ENCODE results near the gene COPA.

The COPA gene

DNA sequence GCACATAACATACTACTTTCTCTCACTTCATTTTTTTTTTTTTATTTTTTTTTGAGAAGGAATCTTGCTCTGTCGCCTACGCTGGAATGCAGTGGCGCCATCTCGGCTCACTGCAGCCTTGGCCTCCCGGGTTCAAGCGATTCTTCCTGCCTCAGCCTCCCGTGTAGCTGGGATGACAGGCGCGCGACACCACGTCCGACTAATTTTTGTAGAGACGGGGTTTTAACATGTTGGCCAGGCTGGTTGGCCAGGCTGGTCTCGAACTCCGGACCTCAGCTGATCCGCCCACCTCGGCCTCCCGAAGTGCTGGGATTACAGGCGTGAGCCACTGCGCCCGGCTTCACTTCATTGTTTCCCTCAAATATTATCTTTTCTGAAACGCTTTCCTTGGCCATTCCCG, 57.5 kb downstream of the COPA start:
- Histone ChIP-seq H3K36me3 (ENCODE audit: control insufficient read depth in 1 of 2, insufficient read depth in 2 of 2, low read length in 2 of 2) (peaks cover 36 to 40% of the 10 kb centered on the region in 2 donors), H3K4me3 (ENCODE audit: low read depth in 1 of 2, low read length in 2 of 2) (peak overlapping the region; percentile 65 to 79), H3K27ac (ENCODE audit: low read length) (no peak overlapping the region)

DNA sequence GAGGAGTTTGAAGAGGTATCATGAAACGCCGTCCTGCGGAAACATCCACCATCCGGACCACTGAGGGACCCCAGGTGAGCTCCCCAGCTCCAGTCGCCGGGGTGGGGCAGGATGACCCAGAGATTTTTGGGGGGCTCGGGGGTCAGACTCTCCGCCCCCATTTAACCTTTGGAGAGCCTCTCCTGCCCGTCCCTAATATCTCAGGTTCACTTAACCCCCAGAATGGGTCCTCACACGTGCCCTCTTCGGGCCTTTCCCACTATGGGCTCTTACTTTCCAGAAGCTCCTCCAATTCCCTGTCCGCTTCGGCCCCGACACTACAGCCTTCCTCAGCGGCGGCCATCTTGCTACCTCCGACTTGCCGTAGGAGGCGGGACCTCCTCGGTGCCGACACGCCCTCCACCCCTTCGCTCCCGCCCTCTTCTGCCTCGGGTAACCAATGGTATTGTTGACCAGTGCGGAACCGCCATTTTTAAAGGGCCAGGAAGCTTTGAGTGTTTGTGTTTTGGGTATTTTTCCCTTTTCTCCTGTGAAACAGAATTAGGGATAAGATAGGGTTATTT, 58.2 kb downstream of the COPA start, which contains the start of gene PEX19:
Gene PEX19 (minus strand): TSS at position 352 of the 563 bp plus-strand sequence. CDS start 9 bp downstream, at position 343.
- peaks cover 6 to 21% of the 10 kb centered on the region in 2 donors for H3K4me1 ChIP-seq (ENCODE audit: control insufficient read depth in 1 of 2, insufficient read depth in 2 of 2, low read length in 2 of 2)
- peak within 1 kb of the TSS; percentile 89 for H3K27ac ChIP-seq (ENCODE audit: low read length)
- H3K4me3 ChIP-seq (ENCODE audit: low read depth in 1 of 2, low read length in 2 of 2): peak within 1 kb of the TSS; percentile 65 to 79
- H3K27me3 ChIP-seq (ENCODE audit: low read depth, low read length): no peaks in the 10 kb centered on the region
- H3K9me3 ChIP-seq (ENCODE audit: control insufficient read depth in 1 of 2, low read length in 2 of 2): no peaks in the 10 kb centered on the region
- H3K36me3 ChIP-seq (ENCODE audit: control insufficient read depth in 1 of 2, insufficient read depth in 2 of 2, low read length in 2 of 2): peaks cover 36 to 40% of the 10 kb centered on the region in 2 donors

More for the DNA sequence above, 57.5 kb downstream of the COPA start:
- Histone ChIP-seq H3K4me1 (ENCODE audit: control insufficient read depth in 1 of 2, insufficient read depth in 2 of 2, low read length in 2 of 2) (peaks cover 6 to 21% of the 10 kb centered on the region in 2 donors), H3K9me3 (ENCODE audit: control insufficient read depth in 1 of 2, low read length in 2 of 2) (no peaks in the 10 kb centered on the region), H3K27me3 (ENCODE audit: low read depth, low read length) (no peaks in the 10 kb centered on the region)

DNA sequence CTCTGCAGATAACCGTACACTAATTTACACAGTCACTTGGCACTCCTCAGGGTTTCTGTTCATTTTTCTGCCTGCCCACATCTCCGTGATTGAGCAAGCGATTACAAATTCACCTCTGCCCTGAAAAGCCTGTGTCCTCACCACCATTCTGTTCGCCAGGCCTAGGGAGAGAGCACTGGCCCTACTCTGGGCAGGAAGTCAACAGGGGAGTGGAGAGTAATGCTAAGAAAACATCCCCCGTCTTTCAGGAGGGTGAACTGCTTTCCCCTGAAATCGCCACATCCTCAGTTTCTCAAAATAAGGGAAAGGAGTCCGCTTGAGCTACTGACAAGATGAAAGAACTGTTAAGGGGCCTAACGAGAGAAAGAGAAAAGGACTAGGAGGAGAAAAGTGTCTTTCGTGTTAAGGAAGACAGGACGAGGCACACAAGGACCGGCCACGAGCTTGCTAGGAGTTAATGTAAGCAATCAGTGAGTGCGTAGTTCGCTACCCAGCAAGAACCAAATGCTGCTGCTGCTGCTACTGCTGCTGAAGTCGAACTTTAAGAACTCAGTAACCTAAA, 58.7 kb downstream of the COPA start:
- Histone ChIP-seq H3K4me1 (ENCODE audit: control insufficient read depth in 1 of 2, insufficient read depth in 2 of 2, low read length in 2 of 2) (peaks cover 6 to 21% of the 10 kb centered on the region in 2 donors), H3K36me3 (ENCODE audit: control insufficient read depth in 1 of 2, insufficient read depth in 2 of 2, low read length in 2 of 2) (peaks cover 39 to 40% of the 10 kb centered on the region in 2 donors), H3K9me3 (ENCODE audit: control insufficient read depth in 1 of 2, low read length in 2 of 2) (no peaks in the 10 kb centered on the region)

DNA sequence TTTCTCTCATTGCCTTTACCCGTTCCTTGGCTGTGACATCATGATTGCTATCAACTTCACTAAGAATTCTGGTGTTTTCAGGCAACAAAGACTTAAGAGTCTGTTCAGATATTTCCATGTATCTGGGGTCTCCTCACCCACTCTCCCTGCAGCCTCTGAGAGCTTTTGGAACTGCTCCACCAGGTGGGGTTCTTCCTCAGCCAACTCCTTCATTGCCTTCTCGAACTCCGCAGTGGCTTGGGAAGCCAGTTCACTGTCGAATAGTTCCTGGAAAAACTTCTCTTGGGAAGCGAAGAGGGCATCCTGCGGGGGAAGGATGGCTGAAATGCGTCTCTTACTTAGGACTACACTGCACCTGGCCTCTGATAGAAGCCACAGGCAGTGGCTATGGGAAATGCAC, 60.2 kb downstream of the COPA start:
- H3K4me1 ChIP-seq (ENCODE audit: control insufficient read depth in 1 of 2, insufficient read depth in 2 of 2, low read length in 2 of 2): peaks cover 6 to 21% of the 10 kb centered on the region in 2 donors
- H3K9me3 ChIP-seq (ENCODE audit: control insufficient read depth in 1 of 2, low read length in 2 of 2): no peaks in the 10 kb centered on the region
- no peak overlapping the region for H3K4me3 ChIP-seq (ENCODE audit: low read depth in 1 of 2, low read length in 2 of 2)
- peaks cover 44 to 48% of the 10 kb centered on the region in 2 donors for H3K36me3 ChIP-seq (ENCODE audit: control insufficient read depth in 1 of 2, insufficient read depth in 2 of 2, low read length in 2 of 2)
- H3K27me3 ChIP-seq (ENCODE audit: low read depth, low read length): no peaks in the 10 kb centered on the region
- no peak overlapping the region for H3K27ac ChIP-seq (ENCODE audit: low read length)

More for the DNA sequence above, 58.7 kb downstream of the COPA start:
- Histone ChIP-seq H3K27me3 (ENCODE audit: low read depth, low read length) (no peaks in the 10 kb centered on the region), H3K4me3 (ENCODE audit: low read depth in 1 of 2, low read length in 2 of 2) (peak overlapping the region; percentile 65 to 79), H3K27ac (ENCODE audit: low read length) (peak overlapping the region; percentile 89)

DNA sequence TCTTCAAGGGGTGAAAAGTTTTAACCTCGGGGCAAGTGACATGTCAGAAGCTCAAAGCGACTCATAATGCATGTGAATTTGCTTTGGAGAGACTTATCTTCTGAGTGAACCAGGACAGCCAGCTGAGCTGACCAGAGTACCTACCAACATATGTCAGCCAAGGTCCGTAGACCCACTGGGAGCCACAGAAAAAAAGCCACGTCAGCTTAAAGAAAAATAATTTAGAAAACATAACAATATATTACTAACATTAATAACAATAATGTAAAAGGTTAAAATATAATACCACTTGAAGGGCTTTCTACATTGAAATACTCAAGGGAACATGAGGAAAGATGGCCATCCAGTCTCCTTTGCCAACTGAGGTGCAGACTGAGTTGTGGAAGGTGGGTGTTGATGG, 65.1 kb downstream of the COPA start:
- no peak overlapping the region for H3K27ac ChIP-seq (ENCODE audit: low read length)
- H3K4me1 ChIP-seq (ENCODE audit: control insufficient read depth in 1 of 2, insufficient read depth in 2 of 2, low read length in 2 of 2): peaks cover 0 to 2% of the 10 kb centered on the region in 2 donors
- no peaks in the 10 kb centered on the region for H3K9me3 ChIP-seq (ENCODE audit: control insufficient read depth in 1 of 2, low read length in 2 of 2)
- H3K27me3 ChIP-seq (ENCODE audit: low read depth, low read length): no peaks in the 10 kb centered on the region
- peaks cover 49 to 63% of the 10 kb centered on the region in 2 donors for H3K36me3 ChIP-seq (ENCODE audit: control insufficient read depth in 1 of 2, insufficient read depth in 2 of 2, low read length in 2 of 2)
- H3K4me3 ChIP-seq (ENCODE audit: low read depth in 1 of 2, low read length in 2 of 2): no peak overlapping the region

DNA sequence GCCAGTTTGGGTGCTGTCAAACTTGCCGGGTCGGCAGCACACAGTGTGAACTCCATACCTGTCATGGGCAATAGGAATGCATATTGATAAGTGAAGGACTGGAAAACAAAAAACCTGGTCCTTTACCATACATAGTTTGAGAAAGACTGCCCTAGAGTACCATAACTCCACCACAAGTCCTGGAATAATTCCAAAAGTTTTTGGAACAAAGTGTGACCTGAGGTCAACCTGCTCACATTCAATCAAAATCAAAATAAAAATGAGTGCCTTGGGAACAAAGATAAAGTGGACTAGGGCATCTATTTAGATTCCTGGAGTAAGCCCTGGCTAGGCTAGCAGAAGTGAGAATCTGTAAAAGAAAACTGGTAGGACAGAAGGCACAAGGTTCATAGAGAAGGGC, 65.7 kb downstream of the COPA start:
- H3K4me1 ChIP-seq (ENCODE audit: control insufficient read depth in 1 of 2, insufficient read depth in 2 of 2, low read length in 2 of 2): no peaks in the 10 kb centered on the region
- H3K9me3 ChIP-seq (ENCODE audit: control insufficient read depth in 1 of 2, low read length in 2 of 2): no peaks in the 10 kb centered on the region
- H3K4me3 ChIP-seq (ENCODE audit: low read depth in 1 of 2, low read length in 2 of 2): no peak overlapping the region
- H3K27me3 ChIP-seq (ENCODE audit: low read depth, low read length): no peaks in the 10 kb centered on the region
- H3K27ac ChIP-seq (ENCODE audit: low read length): no peak overlapping the region
- peaks cover 42 to 59% of the 10 kb centered on the region in 2 donors for H3K36me3 ChIP-seq (ENCODE audit: control insufficient read depth in 1 of 2, insufficient read depth in 2 of 2, low read length in 2 of 2)

DNA sequence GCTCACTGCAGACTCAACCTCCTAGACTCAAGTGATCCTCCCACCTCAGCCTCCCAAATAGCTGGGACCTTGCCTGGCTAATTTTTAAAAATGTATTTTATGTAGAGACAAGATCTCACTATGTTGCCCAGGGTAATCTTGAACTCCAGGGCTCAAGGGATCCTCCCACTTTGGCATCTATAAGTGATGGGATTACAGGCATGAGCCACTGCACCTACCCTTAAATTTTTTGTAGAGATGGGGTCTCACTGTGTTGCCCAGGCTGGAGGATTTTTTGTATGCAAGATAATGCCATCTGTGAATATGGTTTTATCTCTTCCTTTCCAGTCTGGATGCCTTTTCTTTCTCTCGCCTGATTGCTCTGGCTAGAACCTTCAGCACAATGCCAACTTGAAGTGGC, 72.0 kb downstream of the COPA start:
- Histone ChIP-seq H3K9me3 (ENCODE audit: control insufficient read depth in 1 of 2, low read length in 2 of 2) (no peaks in the 10 kb centered on the region), H3K27me3 (ENCODE audit: low read depth, low read length) (no peaks in the 10 kb centered on the region), H3K4me1 (ENCODE audit: control insufficient read depth in 1 of 2, insufficient read depth in 2 of 2, low read length in 2 of 2) (no peaks in the 10 kb centered on the region), H3K4me3 (ENCODE audit: low read depth in 1 of 2, low read length in 2 of 2) (no peak overlapping the region), H3K36me3 (ENCODE audit: control insufficient read depth in 1 of 2, insufficient read depth in 2 of 2, low read length in 2 of 2) (no peaks in the 10 kb centered on the region), H3K27ac (ENCODE audit: low read length) (no peak overlapping the region)

DNA sequence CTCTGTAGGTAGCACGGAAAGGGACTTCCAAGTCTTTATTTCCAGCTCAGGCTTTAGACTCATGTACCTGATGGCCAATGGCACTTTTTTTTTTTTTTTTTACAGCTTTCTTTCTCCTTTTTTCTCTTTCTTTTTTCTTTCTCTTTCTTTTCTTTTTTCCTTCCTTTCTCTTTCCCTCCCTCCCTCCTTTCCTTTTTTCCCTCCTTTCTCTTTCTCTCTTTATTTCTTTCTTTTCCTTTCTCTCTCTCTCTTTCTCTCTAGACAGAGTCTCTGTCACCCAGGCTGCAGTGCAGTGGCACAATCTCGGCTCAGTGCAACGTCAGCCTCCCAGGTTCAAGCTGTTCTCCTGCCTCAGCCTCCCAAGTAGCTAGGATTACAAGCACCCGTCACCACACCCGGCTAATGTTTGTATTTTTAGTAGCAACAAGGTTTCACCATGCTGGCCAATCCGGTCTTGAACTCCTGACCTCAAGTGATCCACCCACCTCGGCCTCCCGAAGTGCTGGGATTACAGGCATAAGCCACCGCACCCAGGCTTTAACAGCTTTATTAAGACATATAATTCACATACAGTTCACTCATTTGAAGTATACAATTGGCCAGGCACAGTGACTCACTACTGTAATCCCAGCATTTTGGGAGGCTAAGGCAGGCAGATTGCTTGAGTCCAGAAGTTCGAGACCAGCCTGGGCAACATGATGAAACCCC, 75.6 kb downstream of the COPA start:
- Histone ChIP-seq H3K4me1 (ENCODE audit: control insufficient read depth in 1 of 2, insufficient read depth in 2 of 2, low read length in 2 of 2) (peaks cover 0 to 4% of the 10 kb centered on the region in 2 donors), H3K27me3 (ENCODE audit: low read depth, low read length) (no peaks in the 10 kb centered on the region)

DNA sequence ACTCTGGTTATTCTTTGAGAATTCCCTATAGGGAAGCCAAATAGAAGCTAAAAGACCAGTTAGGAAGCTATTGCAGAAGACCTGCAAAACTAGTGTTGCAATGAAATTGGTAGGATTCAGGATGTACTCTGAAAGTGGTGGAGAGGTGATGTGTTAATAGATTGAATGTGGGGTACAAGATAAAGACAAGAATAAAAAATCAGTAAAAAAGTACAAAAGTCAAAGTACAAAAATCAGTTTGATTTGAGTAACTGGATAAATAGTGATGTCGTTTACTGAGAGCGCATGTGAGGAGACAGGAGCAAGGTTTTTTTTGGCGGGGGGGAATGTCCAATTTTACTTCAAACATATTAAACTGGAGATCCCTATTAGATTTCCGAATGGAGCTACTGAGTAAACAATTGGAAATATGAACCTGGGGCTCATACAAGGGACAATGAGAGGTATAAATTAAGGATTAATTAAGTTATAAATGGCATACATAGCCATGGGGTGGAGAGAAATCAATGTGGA, 78.2 kb downstream of the COPA start:
- Histone ChIP-seq H3K9me3 (ENCODE audit: control insufficient read depth in 1 of 2, low read length in 2 of 2) (no peaks in the 10 kb centered on the region), H3K4me1 (ENCODE audit: control insufficient read depth in 1 of 2, insufficient read depth in 2 of 2, low read length in 2 of 2) (peaks cover 14 to 17% of the 10 kb centered on the region in 2 donors), H3K27ac (ENCODE audit: low read length) (no peak overlapping the region), H3K27me3 (ENCODE audit: low read depth, low read length) (no peaks in the 10 kb centered on the region), H3K36me3 (ENCODE audit: control insufficient read depth in 1 of 2, insufficient read depth in 2 of 2, low read length in 2 of 2) (peaks cover 0 to 4% of the 10 kb centered on the region in 2 donors), H3K4me3 (ENCODE audit: low read depth in 1 of 2, low read length in 2 of 2) (no peak overlapping the region)

More for the DNA sequence above, 75.6 kb downstream of the COPA start:
- no peaks in the 10 kb centered on the region for H3K36me3 ChIP-seq (ENCODE audit: control insufficient read depth in 1 of 2, insufficient read depth in 2 of 2, low read length in 2 of 2)
- no peak overlapping the region for H3K4me3 ChIP-seq (ENCODE audit: low read depth in 1 of 2, low read length in 2 of 2)
- no peak overlapping the region for H3K27ac ChIP-seq (ENCODE audit: low read length)
- H3K9me3 ChIP-seq (ENCODE audit: control insufficient read depth in 1 of 2, low read length in 2 of 2): no peaks in the 10 kb centered on the region

DNA sequence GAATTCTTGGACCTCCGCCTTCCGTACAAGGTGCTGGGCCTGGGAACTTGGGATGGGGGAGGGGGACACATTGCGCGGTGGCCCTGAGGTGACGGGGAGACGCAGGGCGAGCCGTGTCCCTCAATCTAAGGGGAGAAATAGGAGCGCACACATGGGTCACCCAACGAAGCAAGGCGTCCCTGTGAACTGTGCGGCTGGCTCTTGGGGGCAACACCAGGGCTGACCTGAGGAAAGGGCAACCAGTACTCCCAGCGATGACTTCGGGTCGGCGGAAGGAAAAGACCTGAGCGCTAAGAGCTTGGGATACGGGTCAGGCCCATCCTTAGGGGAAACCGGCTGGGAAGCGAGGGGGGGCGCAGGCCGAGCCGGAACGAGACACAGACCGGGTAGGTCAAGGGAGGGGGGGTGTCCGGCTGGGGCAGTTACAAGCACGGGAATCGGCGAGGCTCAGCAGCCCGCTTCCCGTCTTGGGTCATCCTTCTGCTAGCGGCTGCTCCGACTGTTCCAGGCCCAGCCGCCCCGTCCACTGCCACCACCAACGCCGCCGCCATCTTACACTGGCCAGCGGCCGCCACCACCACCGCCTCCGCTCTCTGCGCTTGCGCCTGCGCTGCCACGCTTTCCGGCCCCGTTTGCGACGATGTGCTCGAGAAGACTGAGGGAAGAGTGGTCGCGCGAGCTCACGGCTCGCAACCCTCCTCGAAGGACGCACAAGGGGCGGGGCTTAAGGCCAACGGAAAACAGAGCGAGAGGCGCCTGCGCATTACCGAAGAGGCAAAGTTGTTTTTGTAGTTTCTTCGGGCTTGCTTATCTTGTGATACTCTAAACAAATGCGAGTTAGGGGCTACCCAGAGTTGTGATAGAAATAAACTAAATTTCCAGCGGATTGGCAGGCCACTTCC, 80.9 kb downstream of the COPA start, which contains the start of gene DCAF8:
Gene DCAF8 (minus strand): TSS at position 657 of the 902 bp plus-strand sequence. CDS start 18,541 bp downstream, outside the sequence.
- H3K9me3 ChIP-seq (ENCODE audit: control insufficient read depth in 1 of 2, low read length in 2 of 2): no peaks in the 10 kb centered on the region
- H3K27me3 ChIP-seq (ENCODE audit: low read depth, low read length): no peaks in the 10 kb centered on the region
- H3K4me1 ChIP-seq (ENCODE audit: control insufficient read depth in 1 of 2, insufficient read depth in 2 of 2, low read length in 2 of 2): peaks cover 14 to 36% of the 10 kb centered on the region in 2 donors
- H3K27ac ChIP-seq (ENCODE audit: low read length): peak within 1 kb of the TSS; percentile 99
- peaks cover 0 to 4% of the 10 kb centered on the region in 2 donors for H3K36me3 ChIP-seq (ENCODE audit: control insufficient read depth in 1 of 2, insufficient read depth in 2 of 2, low read length in 2 of 2)
- H3K4me3 ChIP-seq (ENCODE audit: low read depth in 1 of 2, low read length in 2 of 2): peak within 1 kb of the TSS; percentile 84

All from muscle layer of duodenum (tissue), 2 donors.